Ishikawa (cell line): ENCODE results near the gene RELN.

Experiments
- EP300 ChIP-seq: IDR thresholded peaks from 2 replicates; pipeline ENCODE4 v1.6.1; 2012; ENCODE audit warnings: borderline replicate concordance
- FOXM1 ChIP-seq: IDR thresholded peaks from 2 replicates; pipeline ENCODE4 v1.6.1; 2012; ENCODE audit warnings: low read depth, borderline replicate concordance
- MAX ChIP-seq: IDR thresholded peaks from 2 replicates; pipeline ENCODE4 v1.6.1; 2012
- REST ChIP-seq: IDR thresholded peaks from 2 replicates; pipeline ENCODE4 v1.6.1; 2012; ENCODE audit warnings: low read depth, mild to moderate bottlenecking
- TAF1 ChIP-seq: IDR thresholded peaks from 2 replicates; pipeline ENCODE4 v1.6.1; 2012; ENCODE audit warnings: low read depth, mild to moderate bottlenecking
- TEAD4 ChIP-seq: IDR thresholded peaks from 2 replicates; pipeline ENCODE4 v1.6.1; 2012

- TF ChIP-seq EP300 (no peak), TEAD4 (no peak), MAX (no peak), FOXM1 (no peak), REST (no peak), TAF1 (no peak)
Observed at GRCh38 chr7:104024632-104025031, 35.2 kb upstream of the RELN start.
